ENCODE measurements around the gene LCN9. TPM values are rescaled to one million over a fixed set of nuclear protein-coding genes. Genes with fewer than 3 reads are reported as not detected.

Gene LCN9
- total RNA-seq, 4 donors from 2014 or later, result not detected

DNA sequence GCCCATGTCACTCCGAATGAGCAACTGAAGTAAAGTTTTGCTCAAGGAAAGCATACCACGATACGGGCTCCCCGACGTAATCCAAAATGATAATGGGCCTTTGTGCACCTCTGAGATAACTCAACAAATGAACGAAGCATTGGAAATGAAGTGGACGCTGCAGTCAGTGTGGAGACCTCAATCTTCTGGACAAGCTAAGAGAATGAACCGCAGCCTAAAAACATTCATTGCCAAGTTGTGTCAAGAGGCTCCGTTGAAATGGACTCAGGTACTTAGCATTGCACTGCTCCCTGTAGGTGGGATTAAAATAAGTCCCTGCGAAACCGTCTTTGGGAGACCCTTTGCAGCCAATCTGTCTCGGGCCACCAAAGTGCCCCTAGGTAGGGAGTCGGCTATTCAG is 3.9 kb upstream of the LCN9 start:
- H3K4me1 ChIP-seq, result no peaks in the 10 kb centered on the region
- intact Hi-C loops (cut with DNase I; ENCODE audit: low total_unique reads) (no loop called here), in situ Hi-C loops (cut with MboI; ENCODE audit: low pct_ligation_motif_present in 1 of 4, low pct_unique_long_range_greater_than_20kb in 1 of 4, low sequenced_read_pairs in 3 of 4) (no loop called here)
- no peak overlapping the region for H3K27ac ChIP-seq
- no peak for TF ChIP-seq POLR2AphosphoS5 (IDR thresholded peaks at IDR 0.05)
- TF ChIP-seq EP300 (IDR thresholded peaks at IDR 0.05; ENCODE audit: low read depth), result no peak
- TF ChIP-seq, protein P1, sequence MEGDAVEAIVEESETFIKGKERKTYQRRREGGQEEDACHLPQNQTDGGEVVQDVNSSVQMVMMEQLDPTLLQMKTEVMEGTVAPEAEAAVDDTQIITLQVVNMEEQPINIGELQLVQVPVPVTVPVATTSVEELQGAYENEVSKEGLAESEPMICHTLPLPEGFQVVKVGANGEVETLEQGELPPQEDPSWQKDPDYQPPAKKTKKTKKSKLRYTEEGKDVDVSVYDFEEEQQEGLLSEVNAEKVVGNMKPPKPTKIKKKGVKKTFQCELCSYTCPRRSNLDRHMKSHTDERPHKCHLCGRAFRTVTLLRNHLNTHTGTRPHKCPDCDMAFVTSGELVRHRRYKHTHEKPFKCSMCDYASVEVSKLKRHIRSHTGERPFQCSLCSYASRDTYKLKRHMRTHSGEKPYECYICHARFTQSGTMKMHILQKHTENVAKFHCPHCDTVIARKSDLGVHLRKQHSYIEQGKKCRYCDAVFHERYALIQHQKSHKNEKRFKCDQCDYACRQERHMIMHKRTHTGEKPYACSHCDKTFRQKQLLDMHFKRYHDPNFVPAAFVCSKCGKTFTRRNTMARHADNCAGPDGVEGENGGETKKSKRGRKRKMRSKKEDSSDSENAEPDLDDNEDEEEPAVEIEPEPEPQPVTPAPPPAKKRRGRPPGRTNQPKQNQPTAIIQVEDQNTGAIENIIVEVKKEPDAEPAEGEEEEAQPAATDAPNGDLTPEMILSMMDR (IDR thresholded peaks at IDR 0.05), result no peak
- TF ChIP-seq POLR2A (IDR thresholded peaks at IDR 0.05), result no peak
- H3K27me3 ChIP-seq, result peaks cover 5% of the 10 kb centered on the region
- H3K36me3 ChIP-seq, result no peaks in the 10 kb centered on the region
- WGBS, 2 donors (ENCODE audit: low coverage in 1 of 2), result 74 to 93% methylated on average over 7 to 13 of the region's 13 CpGs
- H3K4me3 ChIP-seq, result no peak overlapping the region
- no peaks in the 10 kb centered on the region for H3K9me3 ChIP-seq
- DNase-seq, result no peak

DNA sequence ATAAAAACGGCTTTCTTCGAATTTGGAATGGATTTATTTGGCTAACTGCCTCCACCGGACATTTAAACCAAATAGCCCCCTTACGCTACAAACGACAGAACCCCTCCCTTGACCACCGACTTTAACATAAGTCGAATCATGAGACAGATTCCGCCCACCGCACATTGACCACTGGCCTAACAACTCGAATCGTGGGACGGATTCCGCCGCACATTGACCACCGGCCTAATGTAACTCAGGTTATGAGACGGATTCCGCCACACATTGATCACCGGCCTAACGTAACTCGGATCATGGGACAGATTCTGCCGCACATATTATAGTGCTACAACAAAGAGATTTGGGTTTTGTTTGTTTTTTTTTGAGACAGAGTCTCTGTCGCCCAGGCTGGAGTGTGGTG is 2.7 kb upstream of the LCN9 start:
- Histone ChIP-seq H3K4me3 (no peak overlapping the region), H3K4me1 (no peaks in the 10 kb centered on the region), H3K9me3 (no peaks in the 10 kb centered on the region), H3K27me3 (peaks cover 5% of the 10 kb centered on the region), H3K27ac (no peak overlapping the region), H3K36me3 (no peaks in the 10 kb centered on the region)
- TF ChIP-seq POLR2AphosphoS5 (IDR thresholded peaks at IDR 0.05) (no peak), POLR2A (IDR thresholded peaks at IDR 0.05) (no peak)
- TF ChIP-seq, protein P1 (IDR thresholded peaks at IDR 0.05), result no peak
- in situ Hi-C loops (cut with MboI; ENCODE audit: low pct_ligation_motif_present in 1 of 4, low pct_unique_long_range_greater_than_20kb in 1 of 4, low sequenced_read_pairs in 3 of 4) (no loop called here), intact Hi-C loops (cut with DNase I; ENCODE audit: low total_unique reads) (loop anchor here (5.0 kb wide), 1 partner anchor 967 kb away; no protein-coding TSS in a partner anchor)
- WGBS, 2 donors (ENCODE audit: low coverage in 1 of 2), result 93% methylated on average over 22 of the region's 22 CpGs; no CpG with 5 or more reads in 1 of the 2 donors
- DNase-seq, result no peak

DNA sequence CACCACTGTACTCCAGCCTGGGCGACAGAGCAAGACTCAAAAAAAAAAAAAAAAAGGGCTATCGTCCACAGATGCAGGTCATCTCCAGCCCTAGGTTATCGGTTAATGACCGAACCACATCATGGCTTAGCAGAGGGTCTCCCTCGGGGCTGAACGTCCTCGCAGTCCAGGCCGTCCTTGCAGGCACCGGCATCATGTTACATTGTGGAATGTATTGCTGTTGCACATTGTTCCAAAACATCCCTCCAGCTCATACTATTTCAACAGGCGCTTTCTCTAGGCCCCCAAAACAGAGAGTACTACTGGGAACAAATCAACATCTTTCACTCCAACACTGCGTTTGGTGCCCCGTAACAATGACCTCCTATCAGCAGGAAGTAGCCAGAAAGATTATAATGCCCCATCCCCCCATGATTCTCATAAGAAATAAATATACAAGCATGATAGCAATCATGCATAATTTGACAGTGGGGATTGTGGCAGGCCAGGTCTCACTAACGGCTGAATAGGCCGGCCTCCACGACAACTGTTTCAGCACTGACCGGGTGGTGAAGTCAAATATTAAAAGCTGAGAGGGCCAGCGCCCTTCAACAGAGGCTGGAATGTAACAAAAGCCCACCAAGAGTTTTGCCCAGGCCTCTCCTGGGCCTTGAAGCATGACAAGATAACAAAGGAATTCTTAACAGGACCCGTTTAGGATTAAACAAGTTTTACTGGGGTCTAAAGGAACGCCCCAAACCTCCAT is 1.1 kb upstream of the LCN9 start:
- TF ChIP-seq EP300 (IDR thresholded peaks at IDR 0.05; ENCODE audit: low read depth) (no peak), POLR2A (IDR thresholded peaks at IDR 0.05) (no peak), POLR2AphosphoS5 (IDR thresholded peaks at IDR 0.05) (no peak)
- TF ChIP-seq, protein P1 (IDR thresholded peaks at IDR 0.05), result no peak
- DNase-seq, result no peak
- Histone ChIP-seq H3K4me1 (no peaks in the 10 kb centered on the region), H3K27me3 (peaks cover 5% of the 10 kb centered on the region), H3K36me3 (no peaks in the 10 kb centered on the region), H3K27ac (no peak overlapping the region), H3K9me3 (no peaks in the 10 kb centered on the region), H3K4me3 (no peak overlapping the region)
- intact Hi-C loops (cut with DNase I; ENCODE audit: low total_unique reads), result loop anchor here (5.0 kb wide), 1 partner anchor 965 kb away; no protein-coding TSS in a partner anchor
- in situ Hi-C loops (cut with MboI; ENCODE audit: low pct_ligation_motif_present in 1 of 4, low pct_unique_long_range_greater_than_20kb in 1 of 4, low sequenced_read_pairs in 3 of 4), result no loop called here
- 64 to 70% methylated on average over 5 to 19 of the region's 19 CpGs for WGBS, 2 donors (ENCODE audit: low coverage in 1 of 2)

DNA sequence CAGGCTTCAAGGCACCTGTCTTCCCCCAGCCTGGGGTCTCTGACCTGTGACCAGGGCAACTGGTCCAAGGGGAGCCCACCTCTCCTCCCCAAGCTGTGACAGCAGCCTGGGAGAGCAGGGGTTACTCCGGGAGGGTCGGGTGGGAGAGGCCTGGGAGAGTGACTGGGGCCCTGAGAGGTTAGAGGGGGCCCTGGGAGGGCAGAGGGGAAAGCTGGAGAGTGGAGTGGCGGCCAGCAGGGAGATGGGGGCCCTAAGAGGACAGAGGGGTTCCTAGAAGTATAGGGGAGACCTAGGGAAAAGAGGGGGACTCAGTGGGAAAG is 302 bp downstream of the LCN9 start:
- no peaks in the 10 kb centered on the region for H3K4me1 ChIP-seq
- intact Hi-C loops (cut with DNase I; ENCODE audit: low total_unique reads), result loop anchor here (5.0 kb wide), 1 partner anchor 964 kb away; no protein-coding TSS in a partner anchor
- TF ChIP-seq POLR2A (IDR thresholded peaks at IDR 0.05), result no peak
- TF ChIP-seq, protein P1 (IDR thresholded peaks at IDR 0.05), result no peak
- 35% methylated on average over 3 of the region's 3 CpGs; no CpG with 5 or more reads in 1 of the 2 donors for WGBS, 2 donors (ENCODE audit: low coverage in 1 of 2)
- no peaks in the 10 kb centered on the region for H3K9me3 ChIP-seq
- no peak overlapping the region for H3K4me3 ChIP-seq
- H3K27me3 ChIP-seq, result peaks cover 5% of the 10 kb centered on the region
- no peak for DNase-seq
- no peaks in the 10 kb centered on the region for H3K36me3 ChIP-seq
- in situ Hi-C loops (cut with MboI; ENCODE audit: low pct_ligation_motif_present in 1 of 4, low pct_unique_long_range_greater_than_20kb in 1 of 4, low sequenced_read_pairs in 3 of 4), result no loop called here
- no peak overlapping the region for H3K27ac ChIP-seq

Measured in transverse colon (tissue), 4 donors.